Large intestine (tissue), 3 donors: ENCODE measurements around the gene PCBD2. TPM values are rescaled to one million over a fixed set of nuclear protein-coding genes. Genes with fewer than 3 reads are reported as not detected.

ENCODE experiments used
- DNase-seq, 2 donors: peaks; one replicate each; pipeline versions ENCODE4 v3.0.0 to v3.0.0-alpha.2; 2013
- H3K27ac ChIP-seq: one replicate; pipeline ENCODE4 v1.5.1; 2013; ENCODE audit warnings: low read length
- H3K27me3 ChIP-seq: 2 replicates; pipeline ENCODE4 v1.6.1; 2013; ENCODE audit warnings: low read length; ENCODE audit not compliant: control insufficient read depth, insufficient read depth
- H3K36me3 ChIP-seq: 2 replicates; pipeline ENCODE4 v1.6.1; 2013; ENCODE audit warnings: low read length; ENCODE audit not compliant: control insufficient read depth, insufficient read depth
- H3K4me1 ChIP-seq: one replicate; pipeline ENCODE4 v1.6.1; 2013; ENCODE audit warnings: low read length; ENCODE audit not compliant: control insufficient read depth, insufficient read depth
- H3K4me3 ChIP-seq: one replicate; pipeline ENCODE4 v1.5.1; 2013; ENCODE audit warnings: low read length
- H3K9me3 ChIP-seq: one replicate; pipeline ENCODE4 v1.6.1; 2013; ENCODE audit warnings: mild to moderate bottlenecking, low read depth, low read length, moderate library complexity; ENCODE audit not compliant: control insufficient read depth
- WGBS: methylation state at CpG from one replicate; pipeline ENCODE4 v1.1.5; 2013; ENCODE audit warnings: low lambda C conversion rate; ENCODE audit not compliant: insufficient coverage; 5-methylcytosine and 5-hydroxymethylcytosine counted together
- polyA plus RNA-seq: library from polyadenylated mRNA; unstranded; fragments of 120-200 nt; gene quantifications from one replicate; pipeline ENCODE4 v1.2.1, GENCODE V29; 2013

The PCBD2 gene
- polyA plus RNA-seq, 1 donor = 15.8 TPM

DNA sequence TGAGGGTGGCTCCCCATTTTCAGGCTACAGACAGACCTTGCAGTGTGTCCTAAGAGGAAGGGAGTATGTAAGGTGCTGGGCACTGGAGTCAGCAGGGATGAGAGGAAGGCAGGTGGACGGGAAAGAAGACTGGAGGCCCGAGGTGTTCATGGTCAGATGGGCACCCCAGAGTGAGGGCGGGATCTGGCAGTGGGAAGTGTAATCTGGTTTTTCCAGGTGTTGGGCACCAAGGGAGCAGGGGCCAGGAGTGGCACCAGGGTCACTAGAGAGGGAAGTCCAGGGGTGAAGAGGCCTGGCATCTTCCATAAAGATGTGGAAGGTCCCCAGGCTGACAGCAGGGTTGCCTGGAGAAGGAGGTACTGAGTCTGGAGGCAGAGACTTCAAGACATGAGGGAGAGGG is 99.4 kb downstream of the PCBD2 start:
- 94% methylated on average over 3 of the region's 3 CpGs for WGBS
- no peak overlapping the region for H3K4me3 ChIP-seq
- no peak for DNase-seq
- no peaks in the 10 kb centered on the region for H3K4me1 ChIP-seq
- no peak overlapping the region for H3K27ac ChIP-seq
- H3K36me3 ChIP-seq = no peaks in the 10 kb centered on the region
- no peaks in the 10 kb centered on the region for H3K9me3 ChIP-seq
- no peaks in the 10 kb centered on the region for H3K27me3 ChIP-seq

- Histone ChIP-seq H3K9me3 (no peaks in the 10 kb centered on the region), H3K4me3 (no peak overlapping the region), H3K27me3 (no peaks in the 10 kb centered on the region), H3K36me3 (no peaks in the 10 kb centered on the region), H3K4me1 (no peaks in the 10 kb centered on the region), H3K27ac (no peak overlapping the region)
- WGBS = no CpG with 5 or more reads among the region's 3 CpGs
- no peak for DNase-seq
Measured at GRCh38 chr5:135005076-135005475, 100.1 kb downstream of the PCBD2 start.

DNA sequence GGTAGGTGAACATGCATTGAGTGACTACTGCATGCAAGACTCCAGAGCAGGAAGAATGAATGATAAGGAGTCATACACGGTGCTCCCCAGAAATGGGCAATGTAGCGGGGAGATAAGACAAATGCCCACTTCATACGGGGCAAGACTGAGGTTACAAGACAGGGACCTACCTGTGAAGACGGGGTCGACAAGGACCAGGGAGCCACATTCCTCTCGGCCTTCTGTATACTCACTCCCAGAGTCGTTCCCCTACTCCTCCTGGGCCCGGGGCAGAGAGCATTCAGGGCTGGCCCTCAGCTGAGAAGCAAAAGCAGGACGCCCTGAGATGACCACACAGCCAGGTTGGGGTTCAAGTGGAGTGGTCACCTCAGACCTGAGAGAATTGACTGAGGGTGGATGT is 102.4 kb downstream of the PCBD2 start:
- Histone ChIP-seq H3K27ac (no peak overlapping the region), H3K4me1 (no peaks in the 10 kb centered on the region), H3K27me3 (no peaks in the 10 kb centered on the region), H3K9me3 (no peaks in the 10 kb centered on the region), H3K4me3 (no peak overlapping the region), H3K36me3 (no peaks in the 10 kb centered on the region)
- no CpG with 5 or more reads among the region's 9 CpGs for WGBS
- no peak for DNase-seq

DNA sequence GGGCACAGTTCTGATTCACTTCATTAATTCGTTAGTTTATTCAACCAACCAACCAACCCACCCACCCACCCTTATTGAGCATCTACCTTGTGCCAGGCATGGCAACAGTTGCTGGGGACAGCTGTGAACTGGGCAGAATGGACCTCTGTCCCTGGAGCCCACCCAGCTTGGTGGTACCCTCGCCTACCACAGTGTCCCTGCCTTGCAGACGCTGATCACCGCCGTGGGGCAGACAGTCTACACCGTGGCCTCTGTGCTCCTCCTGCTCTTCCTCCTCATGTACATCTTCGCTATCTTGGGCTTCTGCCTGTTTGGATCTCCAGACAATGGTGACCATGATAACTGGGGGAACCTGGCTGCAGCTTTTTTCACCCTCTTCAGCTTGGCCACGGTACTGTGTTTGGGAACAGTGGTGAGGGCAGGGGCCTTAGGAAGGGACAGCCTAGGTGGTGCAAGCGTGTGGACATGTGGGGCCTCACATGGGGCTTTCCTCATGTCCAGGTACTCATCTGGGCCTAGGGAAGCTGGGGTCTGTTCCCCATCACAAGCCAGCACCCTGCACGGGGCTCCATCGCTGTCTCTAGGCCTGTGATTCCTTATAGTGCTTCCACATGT is 102.9 kb downstream of the PCBD2 start:
- H3K36me3 ChIP-seq = no peaks in the 10 kb centered on the region
- no peaks in the 10 kb centered on the region for H3K4me1 ChIP-seq
- H3K27ac ChIP-seq = no peak overlapping the region
- no CpG with 5 or more reads among the region's 11 CpGs for WGBS
- no peak overlapping the region for H3K4me3 ChIP-seq
- no peaks in the 10 kb centered on the region for H3K27me3 ChIP-seq
- DNase-seq = no peak
- H3K9me3 ChIP-seq = no peaks in the 10 kb centered on the region

DNA sequence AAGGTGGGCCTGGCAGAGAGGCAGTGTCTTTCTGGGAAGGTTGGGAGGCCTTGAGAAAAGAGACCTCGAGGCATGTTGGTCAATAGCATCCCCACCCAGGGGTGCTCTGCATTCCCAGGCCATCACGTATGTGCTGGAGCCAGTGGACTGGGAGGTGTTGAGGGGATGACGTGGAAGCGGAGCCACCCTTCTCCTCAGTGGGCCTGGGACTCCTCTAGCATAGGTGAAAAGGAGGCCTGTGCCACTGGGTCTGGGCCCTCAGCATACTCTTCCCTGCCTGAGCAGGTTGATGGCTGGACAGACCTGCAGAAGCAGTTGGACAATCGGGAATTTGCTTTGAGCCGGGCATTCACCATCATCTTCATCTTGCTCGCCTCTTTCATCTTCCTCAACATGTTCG is 103.6 kb downstream of the PCBD2 start:
- Histone ChIP-seq H3K4me1 (no peaks in the 10 kb centered on the region), H3K27me3 (no peaks in the 10 kb centered on the region), H3K27ac (no peak overlapping the region), H3K36me3 (no peaks in the 10 kb centered on the region), H3K9me3 (no peaks in the 10 kb centered on the region), H3K4me3 (no peak overlapping the region)
- no peak for DNase-seq
- WGBS = no CpG with 5 or more reads among the region's 8 CpGs

DNA sequence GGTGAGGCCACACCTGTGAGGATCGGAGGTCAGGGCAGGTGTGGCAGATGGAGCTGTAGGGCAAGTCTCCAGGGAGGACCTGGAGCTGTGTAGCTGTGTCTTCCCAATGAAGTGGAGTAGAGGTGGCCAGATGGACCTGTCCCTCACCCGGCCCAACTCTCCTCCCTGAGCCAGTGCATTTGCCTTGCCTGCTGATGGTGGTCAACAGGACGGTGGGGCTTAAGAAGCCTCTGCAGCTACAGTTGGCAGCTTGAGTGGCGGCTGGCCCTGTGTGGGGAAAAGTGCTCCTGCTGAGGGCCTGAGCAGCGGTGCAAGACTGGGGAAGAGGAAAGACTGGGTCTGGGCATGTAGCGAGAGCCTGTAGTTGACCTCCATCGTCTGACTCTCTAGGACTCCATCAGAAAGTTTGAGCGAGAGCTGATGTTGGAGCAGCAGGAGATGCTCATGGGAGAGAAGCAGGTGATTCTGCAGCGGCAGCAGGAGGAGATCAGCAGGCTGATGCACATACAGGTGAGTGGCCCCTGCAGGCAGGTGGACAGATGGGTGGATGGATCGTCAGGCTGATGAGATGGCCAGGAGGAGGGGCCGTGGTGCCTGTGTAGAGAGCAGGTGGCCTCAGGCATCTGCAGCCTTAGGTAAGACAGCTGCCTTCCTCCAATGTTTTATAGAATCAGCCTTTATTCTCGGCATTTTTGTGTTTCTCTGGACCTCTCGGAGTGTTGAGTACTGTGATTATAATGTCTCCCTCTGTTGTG is 104.2 kb downstream of the PCBD2 start:
- H3K27me3 ChIP-seq = no peaks in the 10 kb centered on the region
- no peaks in the 10 kb centered on the region for H3K36me3 ChIP-seq
- no peak for DNase-seq
- WGBS = no CpG with 5 or more reads among the region's 13 CpGs
- no peaks in the 10 kb centered on the region for H3K9me3 ChIP-seq
- H3K4me3 ChIP-seq = no peak overlapping the region
- H3K4me1 ChIP-seq = no peaks in the 10 kb centered on the region
- no peak overlapping the region for H3K27ac ChIP-seq

DNA sequence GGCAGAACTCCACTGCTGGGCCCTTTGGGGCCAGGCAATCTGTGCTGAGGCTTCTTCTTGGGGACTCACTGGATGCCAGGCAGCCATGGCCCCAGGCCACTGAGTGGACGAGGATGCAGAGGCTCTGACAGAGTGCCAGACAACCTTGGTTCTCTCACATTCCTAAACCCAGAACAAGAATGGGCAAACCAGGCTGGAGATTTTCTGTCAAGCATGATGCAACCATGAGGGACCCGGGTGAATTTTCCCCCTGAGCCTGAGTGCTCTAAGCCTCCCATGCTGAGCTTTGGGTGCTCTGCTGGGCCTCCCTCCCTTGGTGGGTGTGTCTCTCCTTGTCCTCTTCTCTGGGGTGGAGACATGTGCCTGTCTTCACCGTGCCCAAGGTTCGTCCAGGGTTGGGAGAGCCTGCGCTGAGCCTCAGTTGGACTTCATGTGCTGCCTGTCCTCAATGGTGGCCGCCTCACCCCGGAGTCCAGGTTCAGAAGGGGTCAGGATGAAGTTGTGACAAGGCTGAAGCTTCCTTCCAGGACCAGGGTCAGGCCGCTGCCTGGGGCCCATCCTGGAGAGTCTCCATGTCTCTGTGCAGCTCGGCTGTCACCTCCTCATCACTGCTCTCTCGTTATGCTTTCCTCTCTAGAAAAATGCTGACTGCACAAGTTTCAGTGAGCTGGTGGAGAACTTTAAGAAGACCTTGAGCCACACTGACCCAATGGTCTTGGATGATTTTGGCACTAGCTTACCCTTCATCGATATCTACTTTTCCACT is 105.0 kb downstream of the PCBD2 start:
- H3K9me3 ChIP-seq = no peaks in the 10 kb centered on the region
- no peaks in the 10 kb centered on the region for H3K36me3 ChIP-seq
- DNase-seq = no peak
- H3K27ac ChIP-seq = no peak overlapping the region
- WGBS = no CpG with 5 or more reads among the region's 11 CpGs
- no peaks in the 10 kb centered on the region for H3K27me3 ChIP-seq
- no peak overlapping the region for H3K4me3 ChIP-seq
- H3K4me1 ChIP-seq = no peaks in the 10 kb centered on the region

- H3K27me3 ChIP-seq = no peaks in the 10 kb centered on the region
- H3K4me3 ChIP-seq = no peak overlapping the region
- no peaks in the 10 kb centered on the region for H3K4me1 ChIP-seq
- no peaks in the 10 kb centered on the region for H3K36me3 ChIP-seq
- DNase-seq = no peak
- WGBS = no CpG with 5 or more reads among the region's 3 CpGs
- no peaks in the 10 kb centered on the region for H3K9me3 ChIP-seq
- no peak overlapping the region for H3K27ac ChIP-seq
Measured at GRCh38 chr5:135010502-135011354, 105.8 kb downstream of the PCBD2 start.

- H3K4me3 ChIP-seq = no peak overlapping the region
- no peak overlapping the region for H3K27ac ChIP-seq
- no CpG with 5 or more reads among the region's 4 CpGs for WGBS
- DNase-seq = peak in 1 of 2 donors; percentile 36
- H3K36me3 ChIP-seq = no peaks in the 10 kb centered on the region
- no peaks in the 10 kb centered on the region for H3K27me3 ChIP-seq
- no peaks in the 10 kb centered on the region for H3K4me1 ChIP-seq
- no peaks in the 10 kb centered on the region for H3K9me3 ChIP-seq
Measured at GRCh38 chr5:135011355-135012032, 106.6 kb downstream of the PCBD2 start.
